ENCODE data around the gene ZCCHC3.

The ZCCHC3 gene

DNA sequence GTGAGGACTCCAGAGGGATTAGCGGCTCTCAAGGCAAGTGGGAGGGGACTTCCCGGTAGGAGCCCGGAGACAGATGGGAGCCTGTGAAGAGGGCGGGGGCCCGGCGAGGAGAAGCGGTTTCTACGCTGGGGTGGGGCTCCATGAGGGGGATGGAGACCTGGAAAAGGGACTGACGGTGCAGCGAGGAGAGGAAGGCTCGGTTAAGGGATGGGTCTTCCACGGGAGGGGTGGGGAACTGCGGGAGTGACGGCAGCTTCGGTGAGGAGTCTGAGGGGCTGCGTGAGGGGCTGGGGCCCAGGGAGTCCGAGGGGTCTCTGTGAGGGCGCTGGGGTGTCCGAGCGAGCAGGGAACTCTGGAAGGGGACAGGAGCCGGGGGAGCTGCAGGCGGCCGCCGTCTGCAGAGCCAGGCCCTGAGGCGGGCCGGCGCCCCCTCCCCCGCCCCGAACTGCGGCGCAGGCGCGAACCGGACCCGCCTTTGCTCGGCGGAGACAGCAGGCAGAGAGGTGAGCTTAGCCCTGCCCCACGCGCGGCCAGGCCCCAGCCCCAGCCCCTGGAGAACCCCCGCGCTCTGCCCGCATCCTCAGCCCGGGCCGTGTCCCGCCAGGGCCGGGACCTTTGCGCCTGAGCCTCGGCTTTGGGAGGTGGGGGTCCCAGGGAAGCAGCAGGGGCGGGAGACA lies 49.4 kb downstream of the ZCCHC3 start, which contains the start of gene NRSN2:
Gene NRSN2 (plus strand): TSS at position 472 of the 677 bp plus-strand sequence. CDS start 2,533 bp downstream, outside the sequence.
- no peak for DNase-seq (ENCODE audit: low read depth in 2 of 2)

DNA sequence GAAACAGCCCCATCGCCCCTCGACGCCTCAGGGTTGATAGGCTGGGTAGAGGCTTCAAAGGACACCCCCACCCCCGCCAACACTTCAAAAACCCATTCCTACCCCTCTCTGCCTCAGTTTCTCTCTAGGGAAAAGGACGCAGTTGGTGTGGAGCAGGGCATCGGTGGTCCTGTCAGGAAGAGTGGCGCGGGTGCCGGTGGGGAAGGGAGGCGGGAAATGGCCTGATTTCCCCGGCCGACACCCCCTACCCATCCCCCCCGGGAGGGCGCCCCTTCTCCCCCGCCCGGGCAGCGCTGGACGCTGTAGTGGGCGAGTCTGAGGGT lies 49.9 kb downstream of the ZCCHC3 start:
- no peak for DNase-seq (ENCODE audit: low read depth in 2 of 2)

DNA sequence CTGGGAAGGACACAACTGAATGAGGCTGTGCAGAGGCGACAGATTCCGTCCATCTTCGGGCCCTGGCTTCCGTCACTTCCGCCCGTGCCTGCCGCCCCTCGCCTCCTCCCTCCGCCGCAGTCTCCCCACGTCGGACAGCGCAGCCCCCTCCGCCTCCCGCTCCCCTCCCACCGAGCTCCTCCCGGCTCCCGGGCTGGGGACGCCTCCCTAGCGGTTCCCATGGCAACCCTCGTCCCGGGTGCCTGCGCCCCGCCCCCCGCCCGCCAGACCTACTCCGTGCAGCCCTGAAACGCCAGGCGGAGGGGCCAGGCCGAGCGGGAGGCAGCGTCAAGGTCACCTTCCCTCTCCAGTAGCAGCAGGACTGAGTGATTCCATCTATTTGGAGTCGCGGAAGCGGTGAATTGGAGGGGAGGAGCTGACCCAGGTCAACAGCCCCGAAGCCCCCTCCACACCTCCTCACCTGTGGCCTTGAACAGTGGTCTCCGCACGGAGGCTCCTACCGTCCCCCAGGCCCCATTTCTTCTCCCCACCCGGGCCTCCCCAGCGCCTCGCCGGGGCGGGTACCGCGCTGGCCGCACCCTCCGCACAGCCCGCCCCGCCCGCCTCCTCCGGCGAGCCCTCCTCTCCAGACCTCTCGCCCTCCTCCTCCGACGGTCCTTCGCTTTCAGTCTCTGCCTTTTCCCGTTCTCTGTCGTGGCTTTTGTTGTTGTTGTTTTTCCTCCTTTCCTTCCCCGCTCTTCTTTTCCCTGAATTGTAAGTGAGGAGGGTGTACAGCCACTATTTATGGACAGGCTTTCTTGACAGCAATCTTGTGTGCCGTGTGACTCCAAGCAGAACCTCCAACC lies 50.5 kb downstream of the ZCCHC3 start:
- peak; percentile 67 to 68 for DNase-seq (ENCODE audit: low read depth in 2 of 2)

DNA sequence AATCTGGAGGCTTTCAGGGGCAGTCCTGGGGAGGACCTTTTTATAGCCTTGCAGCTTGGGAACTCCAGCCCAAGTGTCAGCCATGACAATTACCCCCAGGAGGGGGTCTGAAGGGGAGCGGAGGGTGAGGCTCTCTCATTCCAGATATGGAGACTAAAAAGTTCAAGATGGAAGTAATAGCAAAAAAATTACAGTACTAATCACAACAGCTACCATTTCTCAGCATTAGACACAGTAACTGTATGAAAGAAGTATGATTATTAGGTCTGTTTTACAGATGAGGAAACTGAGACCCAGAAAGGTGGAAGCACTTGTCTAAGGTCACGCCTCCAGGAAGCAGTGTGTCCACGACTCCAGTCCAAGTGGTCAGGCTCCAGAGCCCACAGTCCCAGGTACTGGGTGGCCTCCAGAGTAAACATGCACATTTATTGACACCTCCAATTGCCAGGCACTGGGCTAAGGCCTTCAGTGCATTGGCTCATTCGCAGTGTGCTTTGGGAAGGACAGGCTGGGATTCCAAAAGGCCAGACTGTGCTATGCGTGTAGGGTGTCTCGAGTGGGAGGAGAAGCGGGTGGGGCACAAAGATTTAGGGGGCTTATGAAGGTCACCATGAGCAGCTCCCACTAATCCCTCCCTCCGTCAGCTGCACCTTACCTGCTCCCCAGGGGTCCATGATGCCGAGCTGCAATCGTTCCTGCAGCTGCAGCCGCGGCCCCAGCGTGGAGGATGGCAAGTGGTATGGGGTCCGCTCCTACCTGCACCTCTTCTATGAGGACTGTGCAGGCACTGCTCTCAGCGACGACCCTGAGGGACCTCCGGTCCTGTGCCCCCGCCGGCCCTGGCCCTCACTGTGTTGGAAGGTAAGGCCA lies 51.8 kb downstream of the ZCCHC3 start:
- no peak for DNase-seq (ENCODE audit: low read depth in 2 of 2)

Data from stimulated activated CD8-positive, alpha-beta memory T cell treated with anti-CD3 and anti-CD28 coated beads, Interleukin-2, amount 100 ng/mL, for 48 hours (primary cell).